SK-N-SH (cell line): ENCODE results near the gene MRTFB. TPM values are rescaled to one million over a fixed set of nuclear protein-coding genes. Genes with fewer than 3 reads are reported as not detected.
A peak's percentile ranks its signal among the peaks of the same experiment; 100 is the strongest.

Experiments used
- CTCF ChIA-PET: fragments of 300-600, 350-600 bp; formaldehyde crosslinking; extraction: SDS; loops from one replicate; lab custom pipeline; 2021; lab: Yijun Ruan, JAX
- POLR2A ChIA-PET: fragments of 350-600 bp; sonication (Branson Sonifier 250); formaldehyde crosslinking; extraction: SDS; loops from one replicate; lab custom pipeline; 2020; ENCODE audit warnings: antibody characterized with exemption, inconsistent platforms; lab: Yijun Ruan, JAX
- DNase-seq: peaks from one replicate; pipeline ENCODE4 v3.0.0; 2012
- H2AFZ ChIP-seq: fragments of 200-600 bp; sonication (generic); 2 replicates; pipeline ENCODE4 v1.8.1; 2016; ENCODE audit warnings: antibody characterized with exemption, mild to moderate bottlenecking, low read depth
- H3F3A ChIP-seq: fragments of 200-600 bp; sonication (generic); replicated peaks from 2 replicates; pipeline ENCODE3; 2016; ENCODE audit warnings: antibody characterized with exemption, mild to moderate bottlenecking; ENCODE audit not compliant: insufficient read depth
- H3K27ac ChIP-seq, 2 experiments: fragments of 200-500 bp in 1 of 2; fragments of 200-600 bp in 1 of 2; sonication (Bioruptor generic) in 1 of 2; sonication (generic), shearing (Covaris generic) in 1 of 2; 2 replicates each; pipeline versions ENCODE4 v1.5.1 to v1.6.1; 2014 to 2016; ENCODE audit warnings: low read depth in 2 of 2, inconsistent platforms in 1 of 2, low read length in 1 of 2, mild to moderate bottlenecking in 1 of 2, mixed read lengths in 1 of 2
- H3K27me3 ChIP-seq: fragments of 200-600 bp; sonication (generic), shearing (Covaris generic); 2 replicates; pipeline ENCODE4 v1.6.1; 2016; ENCODE audit warnings: mixed run types; ENCODE audit not compliant: insufficient read depth
- H3K36me3 ChIP-seq, 2 experiments: fragments of 200-500 bp in 1 of 2; fragments of 200-600 bp in 1 of 2; sonication (Bioruptor generic) in 1 of 2; sonication (generic) in 1 of 2; replicated peaks in 1 of 2; 2 replicates each; pipeline versions ENCODE3 to v1.5.1; 2014 to 2016; ENCODE audit warnings: low read length in 1 of 2, mild to moderate bottlenecking in 1 of 2; ENCODE audit not compliant: insufficient read depth in 2 of 2, control insufficient read depth in 1 of 2
- H3K4me1 ChIP-seq, 2 experiments: fragments of 200-500 bp in 1 of 2; fragments of 200-600 bp in 1 of 2; sonication (Bioruptor generic) in 1 of 2; sonication (generic), shearing (Covaris generic) in 1 of 2; 2 replicates each; pipeline versions ENCODE4 v1.5.1 to v1.6.1; 2014 to 2016; ENCODE audit warnings: low read depth in 1 of 2, low read length in 1 of 2, mixed run types in 1 of 2; ENCODE audit not compliant: insufficient read depth in 2 of 2, control insufficient read depth in 1 of 2
- H3K4me2 ChIP-seq: fragments of 200-600 bp; sonication (generic), shearing (Covaris generic); 2 replicates; pipeline ENCODE4 v1.6.1; 2017; ENCODE audit warnings: mixed run types
- H3K4me3 ChIP-seq, 2 experiments: fragments of 200-500 bp in 1 of 2; fragments of 200-600 bp in 1 of 2; sonication (Bioruptor generic) in 1 of 2; sonication (generic), shearing (Covaris generic) in 1 of 2; 2 replicates each; pipeline versions ENCODE4 v1.5.1 to v1.8.1; 2014 to 2016; ENCODE audit warnings: low read depth in 2 of 2, inconsistent platforms in 1 of 2, low read length in 1 of 2, mild to moderate bottlenecking in 1 of 2, mixed read lengths in 1 of 2, moderate library complexity in 1 of 2
- H3K79me2 ChIP-seq: fragments of 200-600 bp; sonication (generic); 2 replicates; pipeline ENCODE4 v1.8.1; 2017; ENCODE audit warnings: mild to moderate bottlenecking; ENCODE audit not compliant: insufficient read depth
- H3K9ac ChIP-seq: fragments of 200-600 bp; sonication (generic); 2 replicates; pipeline ENCODE4 v1.6.1; 2017; ENCODE audit warnings: mixed run types
- H3K9me2 ChIP-seq: fragments of 200-600 bp; sonication (generic); 2 replicates; pipeline ENCODE4 v1.6.1; 2017; ENCODE audit warnings: mixed run types
- H3K9me3 ChIP-seq: fragments of 200-600 bp; sonication (generic); 2 replicates; pipeline ENCODE4 v1.6.1; 2017; ENCODE audit warnings: mixed run types, mild to moderate bottlenecking, moderate library complexity
- H4K20me1 ChIP-seq: fragments of 200-600 bp; sonication (generic); 2 replicates; pipeline ENCODE4 v1.6.1; 2017; ENCODE audit warnings: mild to moderate bottlenecking, mixed run types; ENCODE audit not compliant: insufficient read depth
- EP300 ChIP-seq, 2 experiments: IDR thresholded peaks; 2 replicates each; pipeline versions ENCODE4 v1.4.0 to v1.6.1; 2012; ENCODE audit warnings: borderline replicate concordance in 1 of 2, low read depth in 1 of 2, low read length in 1 of 2
- FOSL2 ChIP-seq: IDR thresholded peaks from 2 replicates; pipeline ENCODE4 v1.4.0; 2012; ENCODE audit warnings: low read depth, mild to moderate bottlenecking, moderate library complexity, borderline replicate concordance
- GABPA ChIP-seq: IDR thresholded peaks from 2 replicates; pipeline ENCODE4 v1.4.0; 2012; ENCODE audit warnings: low read depth, mild to moderate bottlenecking
- GATA2 ChIP-seq: sonication (generic); formaldehyde crosslinking; IDR thresholded peaks from 2 replicates; pipeline ENCODE4 v1.5.0; 2020; ENCODE audit warnings: mild to moderate bottlenecking, missing genetic modification reagents
- MEF2A ChIP-seq: IDR thresholded peaks from 2 replicates; pipeline ENCODE4 v1.4.0; 2012; ENCODE audit warnings: low read depth, borderline replicate concordance
- POLR2AphosphoS5 ChIP-seq: IDR thresholded peaks from 2 replicates; pipeline ENCODE4 v1.6.1; 2012; ENCODE audit warnings: low read depth, low read length
- RAD21 ChIP-seq: IDR thresholded peaks from 2 replicates; pipeline ENCODE4 v1.6.1; 2012; ENCODE audit warnings: mild to moderate bottlenecking, low read length
- REST ChIP-seq: IDR thresholded peaks from 2 replicates; pipeline ENCODE4 v1.6.1; 2012; ENCODE audit warnings: mild to moderate bottlenecking, low read depth, low read length, moderate library complexity
- RXRA ChIP-seq: IDR thresholded peaks from 2 replicates; pipeline ENCODE4 v1.4.0; 2012; ENCODE audit warnings: low read depth, mild to moderate bottlenecking, borderline replicate concordance
- SIN3A ChIP-seq: IDR thresholded peaks from 2 replicates; pipeline ENCODE4 v1.6.1; 2012; ENCODE audit warnings: low read depth, mild to moderate bottlenecking, low read length, moderate library complexity, borderline replicate concordance
- SMC3 ChIP-seq: IDR thresholded peaks from 2 replicates; pipeline ENCODE4 v1.6.1; 2012; ENCODE audit warnings: low read depth, low read length, improper control_type of control experiment
- TAF1 ChIP-seq: IDR thresholded peaks from 2 replicates; pipeline ENCODE4 v1.6.1; 2012; ENCODE audit warnings: low read depth, mild to moderate bottlenecking, low read length, moderate library complexity, borderline replicate concordance
- TCF12 ChIP-seq: IDR thresholded peaks from 2 replicates; pipeline ENCODE4 v1.4.0; 2012
- USF1 ChIP-seq: IDR thresholded peaks from 2 replicates; pipeline ENCODE4 v1.4.0; 2012; ENCODE audit warnings: low read depth, borderline replicate concordance
- YY1 ChIP-seq: IDR thresholded peaks from 2 replicates; pipeline ENCODE4 v1.4.0; 2012; ENCODE audit warnings: low read depth, mild to moderate bottlenecking
- WGBS: methylation state at CpG from one replicate; pipeline ENCODE4 v1.1.6; 2017; ENCODE audit warnings: low lambda C conversion rate; 5-methylcytosine and 5-hydroxymethylcytosine counted together
- polyA plus RNA-seq, 3 experiments: library from polyadenylated mRNA; depleted of rRNA; stranded (reverse); fragments of >200 nt; gene quantifications; 2 replicates each; pipeline ENCODE4 v1.2.3, GENCODE V29; 2012
- TF ChIP-seq, protein P1 (sequence below): IDR thresholded peaks from 2 replicates; pipeline ENCODE4 v1.4.0; 2012; ENCODE audit warnings: low read depth
- TF ChIP-seq, protein P2 (sequence below): fragments of 200-600 bp; sonication (generic); IDR thresholded peaks from 2 replicates; pipeline ENCODE4 v1.6.1; 2017; ENCODE audit warnings: antibody characterized with exemption, mild to moderate bottlenecking, moderate library complexity
- TF ChIP-seq, protein P3 (sequence below): fragments of 150-350 bp; IDR thresholded peaks from 2 replicates; pipeline ENCODE4 v1.6.1; 2016; ENCODE audit warnings: mild to moderate bottlenecking, low read depth, low read length

The MRTFB gene
- polyA plus RNA-seq, 1 of the 3 experiments (the other 2 are of a cell fraction) = 3.3 TPM

- TF ChIP-seq REST (no peak), RAD21 (peak; percentile 51)
Observed at GRCh38 chr16:14289692-14290340, 218.7 kb downstream of the MRTFB start (continued).

DNA sequence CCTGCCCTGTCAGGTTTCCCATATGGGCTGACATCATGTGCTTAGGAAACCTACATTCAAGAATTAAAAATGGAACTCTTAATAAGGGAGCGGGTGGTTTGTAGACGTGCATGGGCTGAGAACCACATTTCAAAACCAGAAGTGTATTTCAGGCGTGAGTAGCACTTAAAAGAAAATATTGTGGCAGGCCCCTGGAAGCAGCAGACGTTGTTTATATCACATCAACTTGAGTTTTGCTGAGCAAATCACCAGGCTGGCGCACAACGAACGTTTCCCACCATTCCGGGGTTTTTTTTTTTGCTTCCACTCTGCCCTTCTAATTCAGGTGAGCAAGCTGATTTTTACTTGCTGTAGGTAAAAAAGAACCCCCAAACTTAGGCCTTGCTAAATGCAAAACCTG lies 220.2 kb downstream of the MRTFB start:
- Histone ChIP-seq H3K9ac (no peak overlapping the region), H3K4me1 (peaks cover 0 to 4% of the 10 kb centered on the region in 2 experiments; a peak in 1 of 4 replicates), H3K9me3 (peaks cover 5% of the 10 kb centered on the region; the same call in 1 of the 2 replicates), H3K4me3 (no peak overlapping the region), H3K36me3 (no peaks in the 10 kb centered on the region), H3K4me2 (no peak overlapping the region), H2AFZ (no peak overlapping the region), H3K79me2 (no peaks in the 10 kb centered on the region), H3K27ac (no peak overlapping the region), H3K9me2 (no peaks in the 10 kb centered on the region), H4K20me1 (no peaks in the 10 kb centered on the region), H3K27me3 (no peaks in the 10 kb centered on the region), H3F3A (no peaks in the 10 kb centered on the region)
- CTCF ChIA-PET = interaction anchor here (1.8 kb wide), 1 partner anchor 238 kb away, joined by 4 read pairs; no protein-coding TSS in a partner anchor
- WGBS = 73% methylated on average over 8 of the region's 8 CpGs
- DNase-seq = no peak
- POLR2A ChIA-PET = no interaction called here
- TF ChIP-seq EP300 (IDR thresholded peaks at IDR 0.05; ENCODE audit: borderline replicate concordance in 1 of 2, low read depth in 1 of 2, low read length in 1 of 2) (no peak), GABPA (no peak), MEF2A (no peak), RXRA (no peak), POLR2AphosphoS5 (no peak), TCF12 (no peak), GATA2 (CRISPR knock-in tag) (no peak), TAF1 (no peak), REST (no peak), SIN3A (no peak), YY1 (no peak), USF1 (no peak), FOSL2 (no peak), SMC3 (no peak)
- TF ChIP-seq, protein P1, sequence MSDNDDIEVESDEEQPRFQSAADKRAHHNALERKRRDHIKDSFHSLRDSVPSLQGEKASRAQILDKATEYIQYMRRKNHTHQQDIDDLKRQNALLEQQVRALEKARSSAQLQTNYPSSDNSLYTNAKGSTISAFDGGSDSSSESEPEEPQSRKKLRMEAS = no peak
- TF ChIP-seq, protein P2, sequence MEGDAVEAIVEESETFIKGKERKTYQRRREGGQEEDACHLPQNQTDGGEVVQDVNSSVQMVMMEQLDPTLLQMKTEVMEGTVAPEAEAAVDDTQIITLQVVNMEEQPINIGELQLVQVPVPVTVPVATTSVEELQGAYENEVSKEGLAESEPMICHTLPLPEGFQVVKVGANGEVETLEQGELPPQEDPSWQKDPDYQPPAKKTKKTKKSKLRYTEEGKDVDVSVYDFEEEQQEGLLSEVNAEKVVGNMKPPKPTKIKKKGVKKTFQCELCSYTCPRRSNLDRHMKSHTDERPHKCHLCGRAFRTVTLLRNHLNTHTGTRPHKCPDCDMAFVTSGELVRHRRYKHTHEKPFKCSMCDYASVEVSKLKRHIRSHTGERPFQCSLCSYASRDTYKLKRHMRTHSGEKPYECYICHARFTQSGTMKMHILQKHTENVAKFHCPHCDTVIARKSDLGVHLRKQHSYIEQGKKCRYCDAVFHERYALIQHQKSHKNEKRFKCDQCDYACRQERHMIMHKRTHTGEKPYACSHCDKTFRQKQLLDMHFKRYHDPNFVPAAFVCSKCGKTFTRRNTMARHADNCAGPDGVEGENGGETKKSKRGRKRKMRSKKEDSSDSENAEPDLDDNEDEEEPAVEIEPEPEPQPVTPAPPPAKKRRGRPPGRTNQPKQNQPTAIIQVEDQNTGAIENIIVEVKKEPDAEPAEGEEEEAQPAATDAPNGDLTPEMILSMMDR = no peak
- TF ChIP-seq, protein P3, sequence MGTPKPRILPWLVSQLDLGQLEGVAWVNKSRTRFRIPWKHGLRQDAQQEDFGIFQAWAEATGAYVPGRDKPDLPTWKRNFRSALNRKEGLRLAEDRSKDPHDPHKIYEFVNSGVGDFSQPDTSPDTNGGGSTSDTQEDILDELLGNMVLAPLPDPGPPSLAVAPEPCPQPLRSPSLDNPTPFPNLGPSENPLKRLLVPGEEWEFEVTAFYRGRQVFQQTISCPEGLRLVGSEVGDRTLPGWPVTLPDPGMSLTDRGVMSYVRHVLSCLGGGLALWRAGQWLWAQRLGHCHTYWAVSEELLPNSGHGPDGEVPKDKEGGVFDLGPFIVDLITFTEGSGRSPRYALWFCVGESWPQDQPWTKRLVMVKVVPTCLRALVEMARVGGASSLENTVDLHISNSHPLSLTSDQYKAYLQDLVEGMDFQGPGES = no peak
